Panc1 (cell line): ENCODE measurements around the gene METTL16.

Experiments used
- POLR2AphosphoS5 ChIP-seq: IDR thresholded peaks from 2 replicates; pipeline ENCODE4 v1.6.1; 2012; ENCODE audit warnings: mild to moderate bottlenecking, low read depth, low read length, moderate library complexity
- TCF7L2 ChIP-seq: IDR thresholded peaks from 2 replicates; pipeline ENCODE4 v1.6.1; 2011; ENCODE audit warnings: mild to moderate bottlenecking, low read depth, low read length, inconsistent platforms
- TF ChIP-seq, protein P1 (sequence below): fragments of 450-650 bp; IDR thresholded peaks from 2 replicates; pipeline ENCODE4 v1.5.1; 2017; ENCODE audit warnings: mild to moderate bottlenecking

DNA sequence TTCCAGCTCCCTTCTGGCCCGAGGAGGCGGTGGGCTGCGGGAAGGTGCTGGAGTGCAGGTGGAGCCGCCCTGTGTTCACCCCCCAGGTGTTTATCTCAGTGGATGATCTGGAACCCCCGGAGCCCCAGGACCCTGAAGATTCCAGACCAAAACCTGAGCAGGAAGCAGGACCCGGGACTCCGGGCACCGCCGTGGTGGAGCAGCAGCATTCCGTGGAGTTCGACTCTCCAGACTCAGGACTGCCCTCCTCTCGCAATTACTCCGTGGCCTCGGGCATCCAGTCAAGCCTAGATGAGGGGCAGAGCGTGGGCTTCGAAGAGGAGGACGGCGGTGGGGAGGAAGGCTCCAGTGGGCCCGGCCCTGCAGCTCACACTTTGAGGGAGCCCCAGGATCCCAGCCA lies 136.3 kb downstream of the METTL16 start:
- TF ChIP-seq, protein P1, sequence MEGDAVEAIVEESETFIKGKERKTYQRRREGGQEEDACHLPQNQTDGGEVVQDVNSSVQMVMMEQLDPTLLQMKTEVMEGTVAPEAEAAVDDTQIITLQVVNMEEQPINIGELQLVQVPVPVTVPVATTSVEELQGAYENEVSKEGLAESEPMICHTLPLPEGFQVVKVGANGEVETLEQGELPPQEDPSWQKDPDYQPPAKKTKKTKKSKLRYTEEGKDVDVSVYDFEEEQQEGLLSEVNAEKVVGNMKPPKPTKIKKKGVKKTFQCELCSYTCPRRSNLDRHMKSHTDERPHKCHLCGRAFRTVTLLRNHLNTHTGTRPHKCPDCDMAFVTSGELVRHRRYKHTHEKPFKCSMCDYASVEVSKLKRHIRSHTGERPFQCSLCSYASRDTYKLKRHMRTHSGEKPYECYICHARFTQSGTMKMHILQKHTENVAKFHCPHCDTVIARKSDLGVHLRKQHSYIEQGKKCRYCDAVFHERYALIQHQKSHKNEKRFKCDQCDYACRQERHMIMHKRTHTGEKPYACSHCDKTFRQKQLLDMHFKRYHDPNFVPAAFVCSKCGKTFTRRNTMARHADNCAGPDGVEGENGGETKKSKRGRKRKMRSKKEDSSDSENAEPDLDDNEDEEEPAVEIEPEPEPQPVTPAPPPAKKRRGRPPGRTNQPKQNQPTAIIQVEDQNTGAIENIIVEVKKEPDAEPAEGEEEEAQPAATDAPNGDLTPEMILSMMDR: no peak
- no peak for TF ChIP-seq POLR2AphosphoS5
- no peak for TF ChIP-seq TCF7L2
